IPS DF 4.7 (cell line): ENCODE data around the gene MKKS.
"Not testable (repeated sequence)": the region's sequence is repeated elsewhere in the genome, so short reads cannot be mapped to it uniquely, and the experiment has no call there.

Source experiments
- DNase-seq: peaks from one replicate; pipeline ENCODE4 v3.0.0-alpha.2; 2013; ENCODE audit warnings: low spot score; ENCODE audit errors: extremely low read depth

Gene MKKS

GRCh38 chr20:10412591-10413408, 21.2 kb downstream of the MKKS start:
- DNase-seq = no peak

GRCh38 chr20:10411673-10412072, 22.3 kb downstream of the MKKS start:
- DNase-seq = no peak

GRCh38 chr20:10408108-10408813, 25.8 kb downstream of the MKKS start:
- DNase-seq = no peak

DNA sequence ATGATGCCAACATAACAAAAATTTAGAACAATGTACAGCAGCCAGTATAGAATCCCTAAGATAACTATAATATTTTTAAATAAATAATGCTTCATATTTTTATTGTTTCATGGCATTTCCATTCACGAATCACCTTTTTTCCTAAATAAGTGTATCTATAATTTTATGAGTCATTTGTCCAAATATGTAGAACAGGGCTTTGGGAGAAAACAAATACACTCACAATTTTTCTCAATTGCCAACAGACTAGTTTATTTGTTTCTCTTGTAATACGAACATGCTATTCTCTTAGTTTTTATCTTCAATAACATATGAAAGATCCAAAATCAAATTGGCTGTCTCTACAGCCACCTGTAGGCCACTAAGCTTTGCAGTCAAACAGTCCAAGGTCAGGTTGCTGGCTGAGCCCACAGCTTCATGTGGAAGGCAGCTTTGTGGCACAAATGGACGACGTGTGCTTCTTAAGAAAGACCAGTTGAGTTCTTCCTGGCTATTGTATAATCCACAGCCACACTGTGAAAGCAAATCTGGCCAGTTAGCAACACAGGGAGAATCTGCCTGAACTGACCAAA, 29.0 kb downstream of the MKKS start:
- no peak for DNase-seq

DNA sequence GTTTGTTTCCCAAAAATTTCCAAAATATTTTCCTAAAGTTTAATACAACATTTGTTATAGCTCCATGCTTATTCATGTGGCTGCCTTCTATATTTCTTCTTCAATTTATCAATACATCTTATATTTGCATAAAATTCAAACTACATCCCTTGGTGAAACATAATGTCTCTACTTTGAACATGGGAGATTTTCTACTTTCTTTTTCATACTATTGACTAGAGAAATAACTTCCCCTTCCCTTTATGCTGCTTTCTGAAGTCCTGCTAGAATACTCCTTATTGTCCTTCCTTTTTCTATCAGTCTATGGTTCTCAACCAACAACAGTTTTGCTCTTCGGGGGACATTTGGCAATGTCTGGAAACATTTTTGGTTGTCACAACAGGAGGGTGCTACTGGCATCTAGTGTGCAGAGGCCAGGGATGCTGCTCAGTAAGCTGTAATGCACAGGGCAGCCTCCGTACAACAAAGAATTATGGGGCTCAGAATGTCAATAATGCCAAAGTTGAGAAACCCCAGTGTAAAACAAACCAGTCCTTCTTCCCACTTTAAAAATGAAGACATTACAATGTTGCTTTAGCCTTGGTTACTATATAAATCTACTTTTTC, 29.9 kb downstream of the MKKS start:
- DNase-seq = no peak

- no peak for DNase-seq
These were observed 30.9 kb downstream of the MKKS start for GRCh38 chr20:10402938-10403608.

DNA sequence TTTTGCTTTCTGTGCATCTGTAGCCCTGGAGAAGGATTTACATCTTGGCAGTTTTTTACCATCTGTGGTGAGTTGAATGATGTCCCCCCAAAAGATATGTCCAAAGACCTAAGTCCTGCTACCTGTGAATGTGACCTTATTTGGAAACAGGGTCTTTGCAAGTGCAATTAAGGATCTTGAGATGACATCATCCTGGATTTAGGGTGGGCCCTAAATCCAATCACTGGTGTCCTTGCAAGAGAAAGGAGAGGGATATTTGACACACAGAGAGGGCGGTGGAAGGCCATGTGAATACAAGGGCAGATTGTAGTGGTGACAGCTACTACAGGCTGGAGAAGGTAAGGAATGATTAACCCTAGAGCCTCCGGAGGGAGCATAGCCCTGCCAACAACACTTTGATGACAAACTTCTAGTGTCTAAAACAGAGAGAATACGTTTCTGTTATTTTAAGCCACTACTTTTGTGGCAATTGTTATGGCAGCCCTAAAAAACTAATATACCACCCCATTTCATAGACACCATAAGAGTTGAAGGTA, 35.1 kb downstream of the MKKS start:
- no peak for DNase-seq

DNA sequence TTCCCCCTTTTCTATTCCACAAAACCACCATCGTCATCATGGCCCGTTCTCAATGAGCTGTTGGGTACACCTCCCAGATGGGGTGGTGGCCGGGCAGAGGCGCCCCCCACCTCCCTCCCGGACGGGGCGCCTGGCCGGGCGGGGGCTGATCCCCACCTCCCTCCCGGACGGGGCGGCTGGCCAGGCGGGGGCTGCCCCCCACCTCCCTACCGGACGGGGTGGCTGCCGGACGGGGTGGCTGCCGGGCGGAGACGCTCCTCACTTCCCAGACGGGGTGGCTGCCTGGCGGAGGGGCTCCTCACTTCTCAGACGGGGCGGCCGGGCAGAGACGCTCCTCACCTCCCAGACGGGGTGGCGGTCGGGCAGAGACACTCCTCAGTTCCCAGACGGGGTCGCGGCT, 39.3 kb downstream of the MKKS start:
- DNase-seq = not testable (repeated sequence)

- no peak for DNase-seq
These were observed 43.3 kb downstream of the MKKS start for GRCh38 chr20:10390709-10391108.

GRCh38 chr20:10388597-10388996, 45.4 kb downstream of the MKKS start:
- DNase-seq = no peak

DNA sequence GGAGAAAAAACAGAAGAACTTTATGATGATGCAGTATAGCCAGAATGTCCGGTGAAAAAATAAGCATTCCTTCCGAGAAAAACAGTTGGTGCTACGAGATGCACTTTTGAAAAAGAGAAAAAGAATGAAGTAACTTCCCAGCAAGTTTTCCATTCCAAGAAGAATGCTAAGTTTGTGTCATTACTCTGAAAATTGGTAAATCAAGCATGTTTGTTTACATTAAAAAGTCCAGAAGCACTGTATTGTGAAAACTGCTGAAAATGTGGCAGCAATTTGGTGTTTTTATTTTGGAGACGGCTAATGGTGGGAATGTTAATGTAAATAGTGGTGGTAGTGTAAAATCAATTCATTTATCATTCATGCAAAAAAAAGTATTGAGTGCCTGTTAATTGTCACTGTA, 46.3 kb downstream of the MKKS start:
- no peak for DNase-seq

GRCh38 chr20:10385850-10386544, 48.0 kb downstream of the MKKS start:
- no peak for DNase-seq

GRCh38 chr20:10381477-10381876, 52.5 kb downstream of the MKKS start:
- DNase-seq = no peak

DNA sequence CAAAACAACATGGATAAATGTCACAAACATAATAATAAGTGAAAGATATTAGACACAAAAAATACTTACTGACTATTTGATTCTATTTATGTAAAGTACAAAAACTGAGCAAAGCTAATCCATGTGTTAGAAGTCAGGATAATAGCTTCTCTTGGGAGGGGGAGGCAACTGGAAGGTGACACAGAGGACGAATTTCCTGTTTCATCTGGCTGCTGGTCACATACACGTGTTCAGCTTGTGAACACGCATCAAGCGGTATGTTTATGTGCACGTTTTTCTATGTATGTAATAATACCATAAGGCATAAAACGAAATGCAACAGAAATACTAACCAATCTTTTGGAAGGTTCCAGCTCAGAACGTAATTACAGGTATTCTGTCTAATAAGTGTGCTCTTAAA, 54.3 kb downstream of the MKKS start:
- no peak for DNase-seq

- DNase-seq = no peak
These were observed 57.5 kb downstream of the MKKS start for GRCh38 chr20:10376270-10377075.

GRCh38 chr20:10375191-10375590, 58.8 kb downstream of the MKKS start:
- no peak for DNase-seq

DNA sequence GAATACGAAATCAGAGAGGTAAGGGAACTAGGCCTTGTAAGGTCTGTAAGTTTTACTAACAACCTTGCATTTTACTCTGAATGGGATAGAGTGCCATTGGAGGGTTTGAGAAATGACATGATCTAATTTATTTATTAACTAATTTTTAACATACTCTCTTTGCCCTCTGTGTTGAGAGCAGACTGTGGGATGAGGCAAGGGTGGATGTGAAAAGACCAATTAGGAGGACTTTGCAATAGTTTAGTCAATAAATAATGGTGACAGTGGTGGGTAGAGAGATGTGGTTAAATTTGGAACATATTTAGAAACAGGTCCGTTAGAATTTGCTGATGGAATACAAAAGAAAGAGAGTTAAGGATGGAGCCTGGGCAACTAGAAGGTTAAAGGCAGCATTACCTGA, 60.0 kb downstream of the MKKS start:
- no peak for DNase-seq

DNA sequence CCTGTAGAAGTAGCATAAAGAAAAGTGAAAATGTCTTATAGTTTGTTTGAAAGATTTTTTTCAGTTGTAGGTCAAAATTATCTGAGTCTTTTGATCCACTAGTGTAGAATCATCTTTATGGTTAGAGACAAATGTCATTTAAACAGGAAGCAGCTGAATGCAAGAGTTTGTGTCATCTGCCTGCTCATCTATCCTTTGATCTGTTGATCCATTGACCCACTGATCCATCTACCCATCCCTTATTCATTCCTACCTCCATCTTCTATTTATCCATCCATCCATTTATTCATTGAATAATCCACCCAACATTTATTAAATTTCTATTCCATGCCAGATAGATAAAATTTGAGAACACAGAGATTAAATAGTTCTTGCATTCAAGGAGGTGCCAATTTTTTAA, 62.6 kb downstream of the MKKS start:
- no peak for DNase-seq

GRCh38 chr20:10370091-10370887, 63.7 kb downstream of the MKKS start:
- DNase-seq = no peak
